Esophagus squamous epithelium (tissue), 4 donors: Measurements from ENCODE around the gene FN3K. TPM values are rescaled to one million over a fixed set of nuclear protein-coding genes. Genes with fewer than 3 reads are reported as not detected.

Experiments
- total RNA-seq, 4 donors: library from RNA; depleted of rRNA; stranded (reverse); fragments of >200 nt; gene quantifications; one replicate each; pipeline ENCODE4 v1.1.0, GENCODE V29; 2016

The FN3K gene
- total RNA-seq, 4 donors from 2014 or later, result 0.44 to 10.2 (median 2.3) TPM; not detected in 1

Other genes with a start within 250 kb of the FN3K start
- 10 to 100 TPM; 26.3 to 38.2 (median 34.5) TPM for gene FOXK2, start 215.9 kb upstream of the FN3K start, total RNA-seq
- gene WDR45B, start 87.2 kb upstream of the FN3K start, total RNA-seq, result 100 to 1,000 TPM in 1 of 4 donors, 10 to 100 TPM in 3; 85.1 to 104 (median 89.3) TPM
- 10 to 100 TPM in 2 of 4 donors, 1 to 10 TPM in 2; 3.4 to 20.8 (median 9.8) TPM for gene RAB40B, start 36.9 kb upstream of the FN3K start, total RNA-seq
- gene FN3KRP, start 18.9 kb upstream of the FN3K start, total RNA-seq, result 10 to 100 TPM in 2 of 4 donors, 1 to 10 TPM in 2; 9.1 to 13.5 (median 10.2) TPM
- gene TBCD, start 16.4 kb downstream of the FN3K start, total RNA-seq, result 10 to 100 TPM; 38.8 to 58.3 (median 55.0) TPM
- 100 to 1,000 TPM in 2 of 4 donors, 10 to 100 TPM in 2; 55.4 to 253 (median 96.8) TPM for gene ZNF750, start 104.4 kb downstream of the FN3K start, total RNA-seq